Suppressor macrophage treated with lipopolysaccharide for 1 hour (primary cell): ENCODE results near the gene GPATCH1.

Source experiments
- DNase-seq, 3 donors: peaks; one replicate each; pipeline ENCODE4 v3.0.0-alpha.2; 2020 to 2022

Gene GPATCH1

DNA sequence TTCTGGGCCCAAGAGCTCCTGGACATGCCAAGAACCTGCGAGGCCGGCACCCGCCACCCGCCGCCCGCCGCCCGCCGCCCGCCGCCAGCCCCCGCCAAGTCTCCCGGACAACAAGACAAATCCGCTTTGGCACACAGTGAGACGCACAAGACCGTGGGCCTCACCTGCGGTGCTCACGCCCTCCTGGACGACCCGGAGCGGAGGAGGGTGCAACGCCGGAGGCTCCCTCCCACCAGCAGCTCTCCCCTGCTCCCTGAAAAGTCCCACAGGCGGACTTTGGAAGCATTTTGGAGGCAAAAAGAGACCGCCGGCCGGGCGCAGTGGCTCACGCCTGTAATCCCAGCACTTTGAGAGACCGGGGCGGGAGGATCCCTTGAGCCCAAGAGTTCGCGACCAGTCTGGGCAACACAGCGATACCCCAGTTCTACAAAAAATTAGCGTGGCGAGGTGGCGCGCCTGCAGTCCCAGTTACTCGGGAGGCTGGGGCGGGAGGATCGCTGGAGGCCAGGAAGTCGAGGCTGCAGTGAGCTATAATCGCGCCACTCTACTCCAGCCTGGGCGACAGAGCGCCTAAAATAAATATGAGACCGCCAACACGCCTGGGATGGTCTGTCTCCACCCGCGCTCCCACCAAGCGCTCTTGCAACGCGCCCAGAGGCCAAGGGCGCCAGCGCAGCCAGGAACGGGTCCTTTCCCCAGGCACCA is 17.1 kb upstream of the GPATCH1 start:
- DNase-seq = peak in 1 of 3 donors; percentile 6

DNA sequence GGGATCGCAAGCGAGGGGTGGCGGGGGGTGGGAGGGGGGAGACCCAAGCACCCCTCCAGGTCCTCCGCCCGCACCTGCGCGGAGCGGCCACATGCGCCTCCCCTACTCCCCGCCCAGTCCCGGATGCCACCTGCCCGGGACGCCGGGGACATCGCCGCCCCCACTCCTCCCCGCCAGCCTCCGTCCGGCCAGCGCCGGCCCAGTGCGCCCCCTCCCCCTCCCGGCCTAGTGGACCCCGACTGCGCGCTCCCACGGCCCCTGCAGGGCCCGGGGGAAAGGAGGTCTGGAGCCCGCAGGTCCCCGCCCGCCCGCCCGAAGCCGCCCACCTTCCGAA is 16.6 kb upstream of the GPATCH1 start:
- DNase-seq = no peak

DNA sequence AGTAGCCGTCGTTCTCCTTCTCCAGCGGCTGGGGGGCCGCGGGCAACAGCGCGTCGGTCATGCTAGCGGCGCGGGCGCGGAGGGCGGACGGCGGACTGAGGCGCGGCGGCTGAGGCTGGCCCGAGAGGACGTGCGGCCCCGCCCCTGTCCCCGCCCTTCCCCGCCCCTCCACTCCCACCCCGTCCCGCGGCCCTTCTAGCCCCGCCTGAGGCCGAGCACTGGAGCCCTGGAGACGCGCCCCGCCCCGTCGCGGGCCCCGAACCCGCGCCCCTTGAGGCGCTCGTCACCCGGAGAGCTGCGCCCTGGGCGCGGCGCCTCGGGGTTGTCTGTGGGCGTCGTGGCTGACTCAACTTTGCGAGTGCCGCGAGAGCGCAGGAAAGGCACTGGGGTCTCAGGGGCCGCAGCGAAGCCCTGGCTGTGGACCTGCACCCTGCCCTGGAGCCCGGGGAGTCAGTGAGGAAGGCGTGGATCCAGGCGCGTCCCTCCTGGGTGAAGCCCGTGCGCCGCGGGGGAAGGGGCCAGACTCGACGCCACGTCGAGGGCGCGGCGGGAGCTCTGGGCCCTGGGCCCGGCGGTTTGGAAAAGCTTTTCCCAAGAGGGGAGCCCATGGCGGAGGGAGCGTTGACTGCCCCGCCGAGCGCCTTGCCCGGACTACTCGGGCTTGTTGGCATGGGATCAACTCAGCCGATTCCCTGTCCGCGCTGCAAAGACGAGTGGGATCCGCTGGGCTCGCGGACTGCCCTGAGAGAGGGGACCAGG is 16.0 kb upstream of the GPATCH1 start, which contains the start of gene RHPN2:
TSS of gene RHPN2 (minus strand) at position 97 of the 759 bp plus-strand sequence. CDS start at position 61, 36 bp downstream.
- peak; percentile 61 to 83 (median 62) for DNase-seq

DNA sequence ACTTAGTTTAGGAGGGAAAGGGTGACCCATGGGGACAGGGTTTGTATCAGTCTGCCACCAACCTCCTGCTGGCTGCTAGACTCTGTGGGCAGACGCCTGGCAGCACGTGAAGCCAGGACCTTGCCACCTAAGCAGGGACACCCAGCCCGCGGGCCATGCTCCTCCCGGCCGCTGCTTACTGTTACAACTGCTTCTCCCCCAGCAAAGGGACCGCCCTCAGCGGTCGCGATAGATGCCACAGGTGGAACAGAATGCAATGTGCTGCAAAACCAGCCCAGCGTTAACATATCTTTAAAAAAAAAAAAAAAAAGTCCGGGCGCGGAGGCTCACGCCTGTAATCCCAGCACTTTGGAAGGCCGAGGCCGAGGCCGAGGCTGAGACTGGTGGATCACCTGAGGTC is 14.4 kb upstream of the GPATCH1 start:
- DNase-seq = no peak

DNA sequence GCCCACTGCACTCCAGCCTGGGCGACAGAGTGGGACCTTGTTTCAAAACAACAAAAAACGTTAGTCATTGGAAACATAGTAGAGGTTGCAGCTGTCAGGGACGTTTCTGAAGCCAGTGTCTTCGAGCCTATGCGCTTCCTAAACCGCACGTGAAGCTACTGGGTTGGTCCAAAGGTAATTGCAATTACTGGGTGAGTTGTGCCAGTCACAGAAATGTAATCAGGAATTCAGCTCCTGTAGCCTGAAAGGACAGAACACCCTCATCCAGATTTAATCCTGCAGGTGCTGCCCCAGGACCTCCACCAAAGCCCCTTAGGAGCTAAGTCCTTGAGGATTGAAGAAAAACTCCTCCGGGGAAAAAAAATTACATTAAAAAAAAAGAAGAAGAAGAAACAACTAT is 13.9 kb upstream of the GPATCH1 start:
- no peak for DNase-seq

DNA sequence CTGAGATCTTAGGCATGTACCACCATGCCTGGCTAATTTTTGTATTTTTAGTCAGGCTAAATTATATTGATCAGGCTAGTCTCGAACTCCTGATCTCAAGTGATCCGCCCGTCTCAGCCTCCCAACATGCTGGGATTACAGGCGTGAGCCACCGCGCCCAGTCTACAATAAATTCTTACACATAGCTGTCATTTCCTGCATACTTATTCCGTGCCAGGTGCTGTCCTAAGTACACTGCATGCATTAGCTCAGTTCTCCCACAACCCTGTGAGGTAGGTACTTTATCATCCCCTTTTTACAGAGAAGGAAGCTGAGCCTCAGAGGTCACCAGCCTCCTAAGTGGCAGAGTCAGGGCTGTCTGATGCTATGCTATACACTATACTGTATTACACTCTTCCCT is 9.1 kb upstream of the GPATCH1 start:
- no peak for DNase-seq

DNA sequence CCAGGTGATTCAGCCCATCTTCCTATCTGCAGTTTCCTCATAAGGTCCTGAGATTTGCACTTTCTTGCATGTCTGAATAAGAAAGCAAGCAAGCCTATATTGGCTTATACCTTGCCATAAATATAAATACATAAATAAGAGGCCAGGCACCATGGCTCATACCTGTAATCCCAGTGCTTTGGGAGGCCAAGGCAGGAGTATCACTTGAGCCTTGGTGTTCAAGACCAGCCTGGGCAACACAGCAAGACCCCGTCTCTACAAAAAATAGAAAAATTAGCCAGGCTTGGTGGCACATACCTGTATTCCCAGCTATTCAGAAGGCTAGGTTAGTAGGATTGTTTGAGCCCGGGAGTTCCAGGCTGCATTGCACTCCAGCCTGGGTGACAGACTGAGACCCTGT is 5.5 kb upstream of the GPATCH1 start:
- no peak for DNase-seq

DNA sequence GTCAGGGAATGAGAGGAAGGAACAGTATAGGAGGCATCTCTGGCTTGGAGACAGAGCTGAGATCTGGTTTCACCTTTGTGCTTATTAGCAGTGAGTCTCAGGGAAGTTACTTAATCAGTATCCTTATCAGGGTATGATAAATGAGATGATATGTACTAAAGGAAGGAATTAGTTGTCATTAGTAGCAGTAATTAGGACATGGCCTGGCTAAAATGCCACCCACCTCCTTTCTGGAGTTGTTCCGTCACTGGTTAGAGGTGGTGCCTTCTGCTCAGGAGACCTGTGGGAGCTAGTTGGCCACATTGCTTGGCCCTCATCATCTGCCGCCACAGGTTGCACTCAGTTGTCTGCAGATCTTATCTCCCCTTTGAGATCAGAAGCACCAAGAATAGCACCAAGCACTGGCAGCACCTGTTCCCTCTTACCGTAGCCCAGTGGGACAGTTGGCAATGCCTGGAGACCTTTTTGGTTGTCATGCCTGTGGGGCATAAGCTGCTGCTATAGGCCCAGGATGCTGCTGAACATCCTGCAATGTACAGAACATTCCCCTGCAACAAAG is 4.7 kb downstream of the GPATCH1 start:
- no peak for DNase-seq

DNA sequence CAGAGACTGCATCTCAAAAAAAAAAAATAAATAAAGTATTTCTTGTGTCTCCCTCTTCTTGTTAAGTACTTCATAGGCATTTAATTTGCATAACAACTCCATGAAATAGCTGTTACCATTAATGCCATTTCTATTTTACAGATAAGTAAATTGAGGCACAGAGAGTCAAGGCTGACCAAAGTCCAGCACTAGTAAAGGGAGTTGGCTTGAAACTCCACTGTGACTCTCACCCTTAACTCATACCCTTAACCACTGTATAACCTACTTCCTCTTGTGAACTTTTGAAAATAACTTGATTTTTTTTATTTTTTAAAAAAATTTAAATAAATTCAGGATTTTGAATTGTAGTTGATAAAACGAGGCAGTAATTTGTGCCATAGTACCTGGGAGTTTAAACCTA is 6.0 kb downstream of the GPATCH1 start:
- DNase-seq = no peak

DNA sequence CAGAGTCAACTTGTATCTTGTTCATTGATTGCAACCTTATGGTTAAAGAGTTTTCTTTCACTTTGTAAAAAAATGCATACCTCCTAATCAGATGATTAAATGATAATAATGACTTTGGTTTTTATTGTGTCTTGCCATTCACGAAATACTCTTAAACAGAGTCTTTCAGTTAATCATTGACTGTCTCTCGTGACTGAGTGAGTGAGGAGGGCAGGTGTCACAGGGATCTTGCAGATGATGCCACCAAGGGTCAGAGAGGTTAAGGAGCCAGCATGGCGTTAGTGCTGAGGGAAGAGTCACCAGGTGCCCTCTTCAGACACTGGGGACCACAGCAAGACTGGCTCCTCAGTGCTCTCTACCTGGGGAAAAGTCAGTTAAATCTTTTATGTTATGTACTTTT is 8.0 kb downstream of the GPATCH1 start:
- no peak for DNase-seq

DNA sequence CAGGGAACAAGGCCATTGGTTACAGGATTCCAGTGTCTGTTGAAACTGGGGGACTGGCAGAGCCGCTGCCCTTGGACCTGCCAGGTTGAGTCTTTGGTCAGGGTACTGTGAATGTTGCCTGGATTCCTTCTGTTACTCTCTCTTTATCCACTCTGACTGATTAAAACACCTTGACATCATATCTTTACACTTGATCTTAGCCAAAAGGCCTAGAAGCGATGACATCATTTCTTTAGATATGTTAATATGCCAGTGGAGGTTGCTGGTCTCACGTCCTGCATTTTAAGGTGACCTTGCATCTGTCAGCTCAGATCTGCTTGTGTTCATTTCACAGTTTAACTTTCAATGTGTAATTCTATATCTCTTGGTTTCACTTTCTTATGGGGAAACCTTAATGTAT is 9.2 kb downstream of the GPATCH1 start:
- DNase-seq = no peak

DNA sequence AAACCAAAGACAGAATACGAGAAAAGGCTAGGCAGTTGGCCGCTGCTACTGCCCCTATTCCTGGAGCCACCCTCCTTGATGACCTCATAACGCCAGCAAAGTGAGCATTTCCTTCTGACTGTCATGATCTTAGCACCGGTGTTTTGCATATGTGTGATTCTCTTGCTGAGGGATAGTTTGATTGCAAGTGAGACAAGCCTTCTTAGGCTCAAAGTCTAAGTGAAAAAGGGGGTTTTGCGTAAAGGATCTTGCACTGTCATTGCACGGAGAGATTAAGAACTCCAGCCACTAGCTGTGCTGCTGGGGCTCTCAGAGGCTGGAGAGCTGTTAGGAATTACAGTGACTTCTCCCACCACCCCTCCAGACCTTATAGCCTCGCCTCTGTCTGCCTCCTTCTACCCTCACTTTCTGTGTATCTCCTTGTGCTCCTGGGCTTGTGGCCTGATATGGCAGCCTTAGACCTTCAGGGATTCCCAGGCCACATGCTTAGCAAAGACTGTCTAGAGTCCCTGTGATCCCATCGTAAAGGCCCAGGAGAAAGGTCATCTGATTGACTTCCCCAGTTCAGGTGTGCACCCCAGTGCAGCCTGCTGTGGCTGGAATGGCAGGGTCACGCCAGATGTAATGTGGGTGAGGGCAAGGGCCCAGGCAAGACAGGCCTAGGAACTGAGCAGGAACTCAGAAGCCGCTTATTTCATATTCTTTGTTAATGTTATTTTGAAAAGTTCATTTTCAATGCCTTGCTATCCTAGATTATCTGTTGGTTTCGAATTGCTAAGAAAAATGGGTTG is 12.6 kb downstream of the GPATCH1 start:
- no peak for DNase-seq

DNA sequence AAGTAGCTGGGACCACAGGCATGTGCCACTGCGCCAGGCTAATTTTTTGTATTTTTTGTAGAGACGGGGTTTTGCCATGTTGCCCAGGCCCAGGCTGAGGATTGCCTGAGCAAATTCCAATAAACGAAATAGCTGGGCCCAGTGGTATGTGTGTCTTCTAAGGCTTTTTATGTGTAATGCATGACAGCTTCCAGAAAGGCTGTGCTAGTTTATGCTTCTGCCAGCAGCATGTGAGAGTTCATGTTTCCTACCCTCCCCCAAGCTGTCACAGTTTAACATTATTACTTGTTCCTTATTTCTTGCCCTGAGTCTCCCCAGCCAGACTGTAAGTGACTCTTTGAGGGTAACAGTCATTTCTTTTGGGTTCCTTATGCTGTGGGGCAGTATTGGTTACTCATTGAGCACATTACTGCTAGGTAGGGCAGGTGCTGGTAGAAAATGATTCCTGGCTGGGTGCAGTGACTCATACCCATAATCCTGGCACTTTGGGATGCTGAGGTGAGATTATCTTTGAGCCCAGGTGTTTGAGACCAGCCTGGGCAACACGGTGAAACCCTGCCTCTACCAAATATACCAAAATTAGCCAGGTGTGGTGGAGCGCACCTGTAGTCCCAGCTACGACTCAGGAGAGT is 13.6 kb downstream of the GPATCH1 start:
- no peak for DNase-seq

DNA sequence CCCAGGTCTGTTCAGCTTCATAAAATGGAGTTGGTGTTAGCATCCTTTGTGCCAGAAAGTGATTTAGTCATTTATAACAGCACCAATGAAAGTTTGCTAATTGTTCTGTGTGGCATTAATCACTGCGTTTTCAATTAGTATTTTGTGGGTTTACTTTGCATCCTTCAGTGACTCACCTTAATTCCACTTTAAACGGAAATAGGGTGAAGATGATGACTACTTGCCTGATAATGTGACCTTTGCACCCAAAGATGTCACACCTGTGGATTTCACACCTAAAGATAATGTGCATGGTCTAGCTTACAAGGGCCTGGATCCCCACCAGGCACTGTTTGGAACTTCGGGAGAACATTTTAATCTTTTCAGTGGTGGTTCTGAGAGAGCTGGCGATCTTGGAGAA is 15.0 kb downstream of the GPATCH1 start:
- DNase-seq = no peak

DNA sequence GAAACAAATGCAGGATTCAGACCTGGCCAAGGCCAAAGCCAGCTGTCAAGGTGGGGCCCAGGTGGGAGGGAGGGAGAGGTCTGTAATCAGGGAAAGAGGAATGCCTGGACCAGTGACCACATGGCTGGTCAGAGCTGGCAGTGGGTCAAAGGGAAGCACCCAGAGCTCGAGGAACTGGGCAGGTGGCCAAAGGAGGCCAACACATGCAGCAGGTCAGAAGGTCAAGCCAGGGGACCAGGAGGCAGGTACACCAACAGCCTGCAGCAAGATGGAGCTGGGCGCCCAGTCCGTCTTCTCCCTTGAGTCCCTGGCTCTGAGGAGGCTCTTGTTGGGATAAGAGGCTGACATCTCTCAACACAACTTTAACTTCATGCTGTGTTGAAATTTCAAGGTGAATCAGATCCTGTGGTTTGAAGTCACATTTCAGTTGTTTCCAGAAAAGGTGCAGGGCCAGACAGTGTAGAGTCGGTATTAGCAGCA is 17.1 kb downstream of the GPATCH1 start:
- DNase-seq = no peak

DNA sequence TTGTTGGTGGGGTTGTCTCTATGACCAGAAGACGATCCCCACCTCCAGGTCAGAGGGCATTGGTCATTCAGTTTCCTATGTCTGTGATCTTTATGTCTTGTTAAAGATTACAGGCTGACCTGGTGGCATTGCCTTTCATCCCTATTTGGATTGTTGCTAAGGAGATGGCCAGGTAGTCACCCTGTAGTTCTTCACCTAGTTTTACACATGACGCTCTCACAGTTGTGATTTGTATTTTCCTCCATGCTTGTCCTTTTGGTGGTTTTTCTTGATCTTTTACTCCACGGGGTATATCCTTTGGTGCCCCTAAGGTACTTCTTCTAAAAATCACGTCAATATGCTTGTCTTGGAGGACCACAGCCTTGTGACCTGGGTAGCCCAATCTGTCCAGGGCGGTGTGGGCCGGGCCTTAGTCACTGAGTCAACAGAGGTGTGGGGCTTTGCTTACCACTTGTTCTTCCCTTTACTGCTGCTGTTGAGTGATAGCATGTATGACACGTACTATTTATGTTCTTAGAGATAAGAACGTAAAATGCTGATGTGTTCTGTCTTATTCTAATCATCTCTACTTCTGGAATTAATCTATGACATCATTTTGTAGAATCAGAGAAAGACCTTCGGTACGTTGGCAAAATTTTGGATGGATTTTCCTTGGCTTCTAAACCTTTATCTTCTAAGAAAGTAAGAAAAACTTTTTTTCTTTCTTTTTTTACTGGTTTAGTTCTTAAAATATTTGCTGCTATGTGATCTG is 20.1 kb downstream of the GPATCH1 start:
- no peak for DNase-seq

DNA sequence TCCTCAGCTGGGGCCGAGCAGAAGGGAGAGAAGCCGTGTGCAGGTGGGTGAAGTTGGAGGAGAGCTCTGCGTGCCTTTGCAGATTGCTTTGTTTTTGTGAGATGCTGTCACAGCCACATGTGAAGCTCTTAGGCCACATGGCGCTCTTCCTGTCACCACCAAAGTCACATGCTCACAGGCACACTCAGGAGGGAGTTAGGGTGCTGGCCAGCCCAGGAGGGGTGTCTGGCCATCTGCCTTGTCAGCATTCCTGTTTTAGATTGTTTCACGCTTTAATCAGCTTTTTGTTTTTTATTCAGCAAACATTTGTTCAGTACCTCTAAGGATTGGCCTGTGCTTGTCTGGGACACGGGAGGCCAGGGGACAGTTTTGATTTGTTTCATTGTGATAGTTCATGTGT is 21.9 kb downstream of the GPATCH1 start:
- no peak for DNase-seq

DNA sequence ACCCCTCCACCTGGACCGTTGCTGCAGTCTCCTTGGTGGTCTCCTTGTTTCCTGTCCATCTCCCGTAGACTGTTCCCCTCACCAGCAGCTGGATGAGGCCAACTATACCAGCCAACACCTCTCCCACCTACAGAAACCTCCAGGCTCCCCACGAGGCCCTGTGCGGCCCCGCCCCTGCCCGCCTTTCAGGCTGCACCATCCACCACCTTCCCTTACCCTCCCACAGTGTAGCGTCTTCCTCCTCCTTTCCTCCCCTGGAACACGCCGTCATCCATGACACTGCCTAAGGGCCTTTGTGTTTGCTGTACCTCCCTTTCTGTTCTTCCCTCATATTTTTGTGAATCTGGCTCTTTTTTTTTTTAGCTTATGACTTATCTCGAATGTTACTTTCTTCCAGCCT is 27.2 kb downstream of the GPATCH1 start:
- no peak for DNase-seq

DNA sequence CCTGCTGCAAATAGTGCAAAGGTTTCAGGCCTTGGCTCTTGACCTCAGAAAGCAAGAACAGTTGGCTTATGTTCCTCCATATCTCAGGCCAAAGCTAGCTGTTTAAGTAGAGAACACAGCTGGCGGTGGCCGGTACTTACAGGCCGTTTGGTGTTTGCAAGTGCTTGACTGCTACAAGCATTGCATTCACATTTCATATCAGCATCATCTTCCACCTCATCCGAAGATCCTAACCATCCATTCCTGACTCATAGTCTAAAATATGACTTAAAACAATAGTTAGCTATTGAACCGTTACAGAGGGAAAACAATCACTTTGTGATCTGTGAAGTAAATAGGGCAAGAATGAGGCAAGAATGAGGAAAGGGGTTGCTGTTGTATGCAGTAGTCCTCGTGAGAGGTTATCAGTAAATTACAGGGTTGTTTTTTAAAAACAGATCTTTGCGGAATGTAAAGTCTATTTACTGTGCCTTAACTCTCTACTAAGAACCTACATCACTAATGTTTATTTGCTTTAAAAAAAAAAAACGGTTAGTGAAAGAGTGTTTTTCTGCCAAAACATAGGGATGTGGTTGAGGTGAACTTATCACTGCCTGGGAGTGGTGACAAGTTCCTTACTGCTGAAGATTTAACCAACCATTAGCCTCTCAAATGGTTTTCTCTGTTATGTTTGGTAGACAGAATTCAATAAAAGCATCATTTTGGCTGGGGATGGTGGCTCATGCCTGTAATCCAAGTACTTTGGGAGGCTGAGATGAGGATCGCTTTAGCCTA is 29.3 kb downstream of the GPATCH1 start:
- no peak for DNase-seq

DNA sequence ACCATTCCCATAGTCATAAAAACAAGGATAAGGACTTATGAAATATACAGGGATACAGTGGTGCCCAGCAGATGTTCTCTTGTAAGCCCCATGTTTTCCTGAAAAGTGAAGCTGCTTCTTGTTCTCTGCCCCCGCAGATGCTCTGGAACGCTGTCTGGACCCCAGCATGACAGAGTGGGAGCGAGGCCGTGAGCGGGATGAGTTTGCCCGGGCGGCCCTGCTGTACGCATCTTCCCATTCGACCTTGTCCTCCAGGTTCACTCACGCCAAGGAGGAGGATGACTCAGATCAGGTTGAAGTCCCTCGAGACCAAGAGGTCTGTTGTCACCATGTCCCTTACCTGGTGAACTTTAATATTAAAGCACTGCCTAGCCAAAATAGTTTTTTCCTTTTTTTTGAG is 30.6 kb downstream of the GPATCH1 start:
- DNase-seq = no peak

DNA sequence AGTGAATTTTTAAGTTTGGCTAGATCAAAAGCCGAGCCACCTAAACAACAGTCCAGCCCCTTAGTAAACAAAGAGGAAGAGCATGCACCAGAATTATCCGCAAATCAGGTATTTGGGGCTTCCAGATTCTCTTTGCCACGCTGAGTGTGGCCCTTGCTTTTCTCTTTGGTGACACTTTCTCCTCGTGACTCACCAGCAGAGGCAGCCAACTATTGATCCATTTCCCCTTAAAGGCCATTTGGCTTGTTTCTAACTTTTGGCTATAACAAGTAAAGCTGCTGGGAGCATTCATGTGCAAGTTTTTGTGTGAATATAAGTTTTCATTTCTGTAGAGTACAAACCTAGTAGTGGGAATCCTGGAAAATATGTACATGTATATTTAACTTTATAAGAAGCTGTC is 33.3 kb downstream of the GPATCH1 start:
- no peak for DNase-seq
